Myometrial cell (primary cell): ENCODE measurements around the gene C16orf74. TPM values are rescaled to one million over a fixed set of nuclear protein-coding genes. Genes with fewer than 3 reads are reported as not detected.

ENCODE experiments used
- total RNA-seq: library from RNA; depleted of rRNA; stranded (reverse); fragments of >200 nt; gene quantifications from 2 replicates; pipeline ENCODE4 v1.2.3, GENCODE V29; 2015

Gene C16orf74
- 27.8 and 28.0 TPM in 2 replicates for total RNA-seq

GRCh38 chr16:85750827-85751697 is at the start of gene C16orf74:
TSS of gene C16orf74 (minus strand) at chr16:85751096. CDS start at chr16:85735217, 15,879 bp downstream.

DNA sequence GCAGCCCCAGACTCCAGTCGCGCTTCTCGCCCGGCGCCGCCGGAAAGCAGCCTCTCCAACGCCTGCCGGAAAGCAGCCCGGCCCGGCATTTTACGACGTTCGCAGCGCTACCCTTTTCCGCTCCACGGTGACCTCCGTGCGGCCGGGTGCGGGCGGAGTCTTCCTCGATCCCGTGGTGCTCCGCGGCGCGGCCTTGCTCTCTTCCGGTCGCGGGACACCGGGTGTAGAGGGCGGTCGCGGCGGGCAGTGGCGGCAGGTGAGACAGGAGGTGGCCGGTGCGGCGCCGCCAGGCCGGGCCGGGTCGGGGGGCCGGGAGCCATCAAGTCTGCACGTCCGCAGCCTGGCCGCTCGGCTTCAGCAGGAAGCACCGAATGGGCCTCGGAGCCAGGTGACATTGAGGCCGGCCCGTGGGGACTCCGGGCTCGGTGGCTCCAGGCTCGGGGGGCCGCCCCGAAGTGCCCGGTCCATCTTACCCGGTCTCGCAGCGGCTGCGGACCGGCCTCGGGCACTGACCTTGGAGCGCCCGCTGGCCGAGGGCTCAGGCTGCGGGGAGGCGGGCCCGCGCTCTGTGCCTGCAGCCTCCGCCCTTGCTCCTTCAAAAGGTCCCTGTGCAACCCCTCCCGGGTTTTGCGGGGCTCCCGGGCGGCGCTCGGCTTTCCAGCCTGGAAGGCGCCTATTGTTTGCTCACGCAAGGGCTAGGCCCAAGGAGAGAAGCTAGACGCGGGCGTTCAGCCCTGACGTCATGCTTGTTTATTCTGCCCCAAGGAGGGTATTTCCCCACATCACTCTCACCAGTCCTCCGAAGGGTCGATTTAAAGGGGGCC is 48.8 kb upstream of the C16orf74 start, which contains the start of the genes COX4I1 and EMC8:
Gene COX4I1 (plus strand): TSS at position 199 of the 824 bp plus-strand sequence. CDS start 1,511 bp downstream, outside the sequence.
Gene EMC8 (minus strand): TSS at position 48 of the 824 bp plus-strand sequence. CDS start 249 bp downstream, outside the sequence.

GRCh38 chr16:85688586-85689284 is 62.2 kb downstream of the C16orf74 start, which contains the start of gene GINS2:
TSS of gene GINS2 (minus strand) at chr16:85688954. CDS start at chr16:85688898, 56 bp downstream.

Other genes with a start within 250 kb of the C16orf74 start
- 16.0 and 16.7 TPM in 2 replicates for gene GSE1, start 137.8 kb downstream of the C16orf74 start, total RNA-seq
- gene GINS2, start 62.1 kb downstream of the C16orf74 start, total RNA-seq: 16.1 and 22.5 TPM in 2 replicates
- 28.8 and 37.6 TPM in 2 replicates for gene EMC8, start 48.4 kb upstream of the C16orf74 start, total RNA-seq
- 586 and 693 TPM in 2 replicates for gene COX4I1, start 48.6 kb upstream of the C16orf74 start, total RNA-seq
- gene IRF8, start 148.1 kb upstream of the C16orf74 start, total RNA-seq: not detected in 2 replicates